SIG-M5 (cell line): ENCODE results near the gene EGFR.
"Not testable (repeated sequence)": the region's sequence is repeated elsewhere in the genome, so short reads cannot be mapped to it uniquely, and the experiment has no call there.

Experiments used
- DNase-seq: peaks from one replicate; lab custom pipeline; 2025; lab: John Stamatoyannopoulos, UW

EGFR gene

GRCh38 chr7:55147736-55148135, 128.9 kb downstream of the EGFR start:
- DNase-seq, result no peak

GRCh38 chr7:55148571-55148970, 129.8 kb downstream of the EGFR start:
- no peak for DNase-seq

- DNase-seq, result no peak
Observed at GRCh38 chr7:55149001-55149400, 130.2 kb downstream of the EGFR start.

GRCh38 chr7:55150166-55150565, 131.3 kb downstream of the EGFR start:
- DNase-seq, result no peak

GRCh38 chr7:55150709-55151451, 132.1 kb downstream of the EGFR start:
- no peak for DNase-seq

GRCh38 chr7:55152516-55152915, 133.7 kb downstream of the EGFR start:
- DNase-seq, result no peak

GRCh38 chr7:55154096-55154495, 135.3 kb downstream of the EGFR start:
- DNase-seq, result no peak

- no peak for DNase-seq
Observed at GRCh38 chr7:55155351-55156117, 136.7 kb downstream of the EGFR start.

- DNase-seq, result no peak
Observed at GRCh38 chr7:55156919-55157763, 138.3 kb downstream of the EGFR start.

GRCh38 chr7:55157764-55158105, 138.9 kb downstream of the EGFR start:
- DNase-seq, result no peak

GRCh38 chr7:55158541-55159382, 139.9 kb downstream of the EGFR start:
- DNase-seq, result no peak

- no peak for DNase-seq
Observed at GRCh38 chr7:55160539-55160938, 141.7 kb downstream of the EGFR start.

GRCh38 chr7:55161154-55161687, 142.4 kb downstream of the EGFR start:
- DNase-seq, result no peak

GRCh38 chr7:55162476-55162875, 143.7 kb downstream of the EGFR start:
- DNase-seq, result no peak

GRCh38 chr7:55163733-55164132, 144.9 kb downstream of the EGFR start:
- no peak for DNase-seq

GRCh38 chr7:55164527-55164926, 145.7 kb downstream of the EGFR start:
- DNase-seq, result no peak

GRCh38 chr7:55165176-55165861, 146.5 kb downstream of the EGFR start:
- DNase-seq, result no peak

GRCh38 chr7:55167296-55167695, 148.5 kb downstream of the EGFR start:
- DNase-seq, result not testable (repeated sequence)

GRCh38 chr7:55170335-55171069, 151.7 kb downstream of the EGFR start:
- no peak for DNase-seq

GRCh38 chr7:55171157-55171556, 152.3 kb downstream of the EGFR start:
- no peak for DNase-seq
